GM12878 (cell line): ENCODE measurements around the gene CRTC3. TPM values are rescaled to one million over a fixed set of nuclear protein-coding genes. Genes with fewer than 3 reads are reported as not detected.
A peak's percentile ranks its signal among the peaks of the same experiment; 100 is the strongest.

Experiments
- ATAC-seq: fragments of 200-7000 bp; cut with Tn5 transposase; 3 replicates; pipeline ENCODE4 v1.9.1; 2020; ENCODE audit warnings: mild to moderate bottlenecking, moderate library complexity
- BruUV-seq: library from RNA; stranded (reverse); fragments of 400-500 nt; replicated peaks from 2 replicates; lab custom pipeline; 2021; lab: Mats Ljungman, UMichigan
- CTCF ChIA-PET: fragments of 300-600 bp; sonication (Branson Sonifier 250); formaldehyde crosslinking; extraction: SDS; loops from one replicate; lab custom pipeline; 2021; ENCODE audit warnings: inconsistent platforms; lab: Yijun Ruan, JAX
- POLR2A ChIA-PET: fragments of 350-600 bp; formaldehyde crosslinking; extraction: SDS; loops from one replicate; lab custom pipeline; 2021; ENCODE audit warnings: inconsistent platforms; lab: Charles Lee
- RAD21 ChIA-PET: fragments of 300-600 bp; sonication (Branson Sonifier 250); formaldehyde crosslinking; loops from one replicate; lab custom pipeline; 2023; ENCODE audit warnings: antibody characterized with exemption; ENCODE audit not compliant: unreplicated experiment; lab: Charles Lee
- SMC1A ChIA-PET: fragments of 300-600 bp; sonication (Branson Sonifier 250); formaldehyde crosslinking; loops from one replicate; lab custom pipeline; 2023; ENCODE audit not compliant: unreplicated experiment, uncharacterized antibody; lab: Charles Lee
- DNase-seq: peaks from one replicate; pipeline ENCODE4 v3.0.0-alpha.2; 2011; ENCODE audit warnings: low read depth, low spot score
- FAIRE-seq: peaks from 3 replicates; lab custom pipeline; 2011; peaks lifted over from hg19 to GRCh38; lab: Jason Lieb, UNC
- H2AFZ ChIP-seq: 2 replicates; pipeline ENCODE4 v1.6.0; 2011; ENCODE audit warnings: low read depth, low read length, control low read depth; ENCODE audit not compliant: control insufficient read depth
- H3K27ac ChIP-seq: 2 replicates; pipeline ENCODE4 v1.5.1; 2011; ENCODE audit warnings: control low read depth; ENCODE audit not compliant: control insufficient read depth, insufficient read depth
- H3K27me3 ChIP-seq, 2 experiments: replicated peaks in 1 of 2; 2 replicates each; pipeline versions ENCODE4 v1.6.0 to v1.6.1; 2011; ENCODE audit warnings: low read length in 1 of 2; ENCODE audit not compliant: control insufficient read depth in 2 of 2, insufficient read depth in 2 of 2
- H3K36me3 ChIP-seq, 2 experiments: 2 replicates each; pipeline ENCODE4 v1.5.1; 2011; ENCODE audit warnings: low read length in 1 of 2; ENCODE audit not compliant: control insufficient read depth in 2 of 2, insufficient read depth in 2 of 2
- H3K4me1 ChIP-seq: 2 replicates; pipeline ENCODE4 v1.6.1; 2011; ENCODE audit warnings: mild to moderate bottlenecking, low read length, moderate library complexity, mixed read lengths; ENCODE audit not compliant: control insufficient read depth, insufficient read depth
- H3K4me2 ChIP-seq: 2 replicates; pipeline ENCODE4 v1.6.0; 2011; ENCODE audit warnings: control low read depth; ENCODE audit not compliant: control insufficient read depth, insufficient read depth
- H3K4me3 ChIP-seq: fragments of 200-600 bp; sonication (generic); 2 replicates; pipeline ENCODE4 v1.5.1; 2016
- H3K79me2 ChIP-seq: 2 replicates; pipeline ENCODE4 v1.6.0; 2011; ENCODE audit warnings: low read length; ENCODE audit not compliant: control insufficient read depth, insufficient read depth
- H3K9ac ChIP-seq: 2 replicates; pipeline ENCODE4 v1.8.0; 2011; ENCODE audit warnings: low read length, control low read depth, mixed read lengths; ENCODE audit not compliant: control insufficient read depth, insufficient read depth
- H3K9me3 ChIP-seq: replicated peaks from 3 replicates; pipeline ENCODE4 v1.5.1; 2011; ENCODE audit warnings: mild to moderate bottlenecking, low read length; ENCODE audit not compliant: control insufficient read depth, insufficient read depth
- H4K20me1 ChIP-seq: 2 replicates; pipeline ENCODE4 v1.6.0; 2011; ENCODE audit not compliant: control insufficient read depth, insufficient read depth
- ESRRA ChIP-seq: IDR thresholded peaks from 2 replicates; pipeline ENCODE4 v1.6.1; 2012; ENCODE audit warnings: mild to moderate bottlenecking, low read length, improper control_type of control experiment
- LARP7 ChIP-seq: fragments of 450-650 bp; IDR thresholded peaks from 2 replicates; pipeline ENCODE4 v1.6.1; 2017; ENCODE audit warnings: mild to moderate bottlenecking
- NR2C2 ChIP-seq: IDR thresholded peaks from 2 replicates; pipeline ENCODE4 v1.6.1; 2011; ENCODE audit warnings: borderline replicate concordance, low read depth; ENCODE audit not compliant: control insufficient read depth, insufficient read length
- POLR2A ChIP-seq: IDR thresholded peaks from 2 replicates; pipeline ENCODE4 v1.6.1; 2011; ENCODE audit warnings: low read depth, mild to moderate bottlenecking, low read length
- PRDM15 ChIP-seq: fragments of 450-650 bp; formaldehyde crosslinking; IDR thresholded peaks from 2 replicates; pipeline ENCODE4 v1.4.0; 2020; ENCODE audit warnings: mild to moderate bottlenecking, moderate library complexity
- whole genome bisulfite sequencing: methylation state at CpG from one replicate; pipeline ENCODE4 v1.1.6; 2016; ENCODE audit warnings: low lambda C conversion rate; ENCODE audit not compliant: insufficient replicate concordance, insufficient coverage; ENCODE audit errors: missing lambda C conversion rate; 5-methylcytosine and 5-hydroxymethylcytosine counted together
- in situ Hi-C: fragments of 300-500 bp; cut with MboI; formaldehyde crosslinking; loops from 9 replicates; pipeline ENCODE4 v1.14.3; 2018; ENCODE audit warnings: mixed read lengths
- intact Hi-C: fragments of 100-400 bp; cut with micrococcal nuclease; formaldehyde crosslinking; loops from one replicate; pipeline ENCODE4 v1.14.2; 2022; ENCODE audit not compliant: unreplicated experiment
- polyA plus RNA-seq, 11 experiments: library from polyadenylated mRNA; depleted of rRNA in 4 of 11; unstranded in 6 of 11; stranded (reverse) in 5 of 11; fragments of >200 nt; fragmentation: Nextera tagmentation in 4 of 11; fragmentation: Illumina TruSeq in 1 of 11; extraction: Ambion mirVana in 4 of 11; extraction: Trizol in 1 of 11; gene quantifications; 1 replicate in 1 of 11; 2 replicates in 10 of 11; pipeline versions ENCODE4 v1.2.1 to v1.2.3, GENCODE V29; 2011 to 2016; ENCODE audit warnings: inconsistent platforms in 2 of 11, missing spikeins in 2 of 11, low read depth in 1 of 11
- total RNA-seq, 4 experiments: library from RNA; depleted of rRNA in 3 of 4; stranded (reverse); fragments of >200 nt in 3 of 4; fragmentation: Illumina TruSeq in 1 of 4; extraction: Trizol in 1 of 4; gene quantifications; 2 replicates each; pipeline versions ENCODE4 v1.2.1 to v1.2.3, GENCODE V29; 2013 to 2021
- TF ChIP-seq, protein P1 (sequence below): IDR thresholded peaks from 2 replicates; pipeline ENCODE4 v1.6.1; 2012; ENCODE audit warnings: low read length, inconsistent platforms
- TF ChIP-seq, protein P2 (sequence below): fragments of 450-650 bp; IDR thresholded peaks from 2 replicates; pipeline ENCODE4 v1.6.1; 2016; ENCODE audit warnings: mild to moderate bottlenecking, moderate library complexity, borderline replicate concordance
- TF ChIP-seq, protein P3 (sequence below): fragments of 450-650 bp; IDR thresholded peaks from 2 replicates; pipeline ENCODE4 v1.6.1; 2017; ENCODE audit warnings: mild to moderate bottlenecking, low read depth, inconsistent platforms; ENCODE audit not compliant: poor library complexity, severe bottlenecking

Gene CRTC3
- total and polyA plus RNA-seq, 10 of the 15 experiments (the other 5 are each of a cell fraction or from before 2014, with no cell fraction given) = 3.5 to 36.9 (median 18.9) TPM

DNA sequence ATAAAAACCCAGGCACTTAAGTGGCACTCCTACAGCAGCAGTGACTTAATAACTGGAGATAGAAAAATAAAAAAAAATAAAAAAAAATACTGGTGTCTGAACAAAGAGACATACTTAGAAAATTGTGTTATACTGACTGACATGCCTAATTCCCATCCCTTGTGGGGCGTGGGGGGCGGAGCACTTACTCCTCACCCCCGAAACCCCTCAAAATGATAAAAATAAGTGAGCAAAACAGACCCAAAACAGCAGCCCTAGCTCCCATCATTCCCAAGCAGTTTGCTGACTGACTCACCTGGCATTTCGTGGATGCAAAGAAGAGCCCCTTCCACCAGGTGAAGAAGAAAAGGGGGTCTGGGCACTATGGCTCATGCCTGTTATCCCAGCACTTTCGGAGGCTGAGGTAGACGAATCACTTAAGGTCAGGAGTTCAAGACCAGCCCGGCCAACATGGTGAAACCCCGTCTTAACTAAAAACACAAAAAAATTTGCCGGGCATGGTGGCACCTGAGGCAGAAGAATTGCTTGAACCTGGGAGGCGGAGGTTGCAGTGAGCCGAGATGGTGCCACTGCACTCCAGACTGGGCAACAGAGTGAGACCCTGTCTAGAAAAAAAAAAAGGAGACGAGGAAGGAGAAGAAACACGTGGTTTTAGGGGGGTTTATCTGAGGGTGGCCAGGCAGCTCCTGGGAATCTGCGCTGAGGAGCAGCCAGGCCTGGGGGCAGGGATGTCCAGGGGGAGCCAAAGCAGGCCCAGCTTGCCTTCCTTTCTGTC is 136.6 kb downstream of the CRTC3 start:
- 78% methylated on average over 14 of the region's 14 CpGs for WGBS

More for the DNA sequence above, 136.6 kb downstream of the CRTC3 start:
- TSS peak; percentile 59 for BruUV-seq
- Histone ChIP-seq H3K36me3 (no peaks in the 10 kb centered on the region), H3K9ac (peak overlapping the region; percentile 100), H3K4me2 (peak overlapping the region; percentile 69), H3K4me3 (peak overlapping the region; percentile 54; the same call in 1 of the 2 replicates), H3K27me3 (no peaks in the 10 kb centered on the region), H3K79me2 (peaks cover 38% of the 10 kb centered on the region), H4K20me1 (no peaks in the 10 kb centered on the region), H3K9me3 (no peaks in the 10 kb centered on the region; the same call in 2 of the 3 replicates), H3K4me1 (peaks cover 50% of the 10 kb centered on the region), H3K27ac (peak overlapping the region; percentile 100), H2AFZ (no peak overlapping the region)
- ChIA-PET SMC1A (interaction anchor here (0.5 to 11.0 kb wide), 9 partner anchors 10 to 128 kb away, joined by 3 to 112 read pairs (median 6); no protein-coding TSS in a partner anchor), CTCF (interaction anchor here (1.0 to 4.5 kb wide), 4 partner anchors 17 to 25 kb away, joined by 3 to 22 read pairs (median 13); no protein-coding TSS in a partner anchor), POLR2A (interaction anchor here (0.6 to 4.9 kb wide), 8 partner anchors 10 to 51 kb away, joined by 3 to 75 read pairs (median 4); partner anchors contain the start of gene BLM), RAD21 (interaction anchor here (0.8 to 5.8 kb wide), 5 partner anchors 10 to 27 kb away, joined by 3 to 52 read pairs (median 6); no protein-coding TSS in a partner anchor)
- intact Hi-C loops = no loop called here
- in situ Hi-C loops = no loop called here
- no peak for DNase-seq
- TF ChIP-seq, protein P1, sequence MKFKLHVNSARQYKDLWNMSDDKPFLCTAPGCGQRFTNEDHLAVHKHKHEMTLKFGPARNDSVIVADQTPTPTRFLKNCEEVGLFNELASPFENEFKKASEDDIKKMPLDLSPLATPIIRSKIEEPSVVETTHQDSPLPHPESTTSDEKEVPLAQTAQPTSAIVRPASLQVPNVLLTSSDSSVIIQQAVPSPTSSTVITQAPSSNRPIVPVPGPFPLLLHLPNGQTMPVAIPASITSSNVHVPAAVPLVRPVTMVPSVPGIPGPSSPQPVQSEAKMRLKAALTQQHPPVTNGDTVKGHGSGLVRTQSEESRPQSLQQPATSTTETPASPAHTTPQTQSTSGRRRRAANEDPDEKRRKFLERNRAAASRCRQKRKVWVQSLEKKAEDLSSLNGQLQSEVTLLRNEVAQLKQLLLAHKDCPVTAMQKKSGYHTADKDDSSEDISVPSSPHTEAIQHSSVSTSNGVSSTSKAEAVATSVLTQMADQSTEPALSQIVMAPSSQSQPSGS = no peak
- TF ChIP-seq PRDM15 (CRISPR knock-in tag) = no peak
- no peak for TF ChIP-seq NR2C2
- TF ChIP-seq, protein P2, sequence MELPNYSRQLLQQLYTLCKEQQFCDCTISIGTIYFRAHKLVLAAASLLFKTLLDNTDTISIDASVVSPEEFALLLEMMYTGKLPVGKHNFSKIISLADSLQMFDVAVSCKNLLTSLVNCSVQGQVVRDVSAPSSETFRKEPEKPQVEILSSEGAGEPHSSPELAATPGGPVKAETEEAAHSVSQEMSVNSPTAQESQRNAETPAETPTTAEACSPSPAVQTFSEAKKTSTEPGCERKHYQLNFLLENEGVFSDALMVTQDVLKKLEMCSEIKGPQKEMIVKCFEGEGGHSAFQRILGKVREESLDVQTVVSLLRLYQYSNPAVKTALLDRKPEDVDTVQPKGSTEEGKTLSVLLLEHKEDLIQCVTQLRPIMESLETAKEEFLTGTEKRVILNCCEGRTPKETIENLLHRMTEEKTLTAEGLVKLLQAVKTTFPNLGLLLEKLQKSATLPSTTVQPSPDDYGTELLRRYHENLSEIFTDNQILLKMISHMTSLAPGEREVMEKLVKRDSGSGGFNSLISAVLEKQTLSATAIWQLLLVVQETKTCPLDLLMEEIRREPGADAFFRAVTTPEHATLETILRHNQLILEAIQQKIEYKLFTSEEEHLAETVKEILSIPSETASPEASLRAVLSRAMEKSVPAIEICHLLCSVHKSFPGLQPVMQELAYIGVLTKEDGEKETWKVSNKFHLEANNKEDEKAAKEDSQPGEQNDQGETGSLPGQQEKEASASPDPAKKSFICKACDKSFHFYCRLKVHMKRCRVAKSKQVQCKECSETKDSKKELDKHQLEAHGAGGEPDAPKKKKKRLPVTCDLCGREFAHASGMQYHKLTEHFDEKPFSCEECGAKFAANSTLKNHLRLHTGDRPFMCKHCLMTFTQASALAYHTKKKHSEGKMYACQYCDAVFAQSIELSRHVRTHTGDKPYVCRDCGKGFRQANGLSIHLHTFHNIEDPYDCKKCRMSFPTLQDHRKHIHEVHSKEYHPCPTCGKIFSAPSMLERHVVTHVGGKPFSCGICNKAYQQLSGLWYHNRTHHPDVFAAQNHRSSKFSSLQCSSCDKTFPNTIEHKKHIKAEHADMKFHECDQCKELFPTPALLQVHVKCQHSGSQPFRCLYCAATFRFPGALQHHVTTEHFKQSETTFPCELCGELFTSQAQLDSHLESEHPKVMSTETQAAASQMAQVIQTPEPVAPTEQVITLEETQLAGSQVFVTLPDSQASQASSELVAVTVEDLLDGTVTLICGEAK = 0 out of 2 replicates have a peak, but pooled peaks have one; percentile 8
- TF ChIP-seq POLR2A = peak; percentile 47; the same call in 1 of the 2 replicates
- no peak for TF ChIP-seq ESRRA
- TF ChIP-seq LARP7 = no peak
- TF ChIP-seq, protein P3, sequence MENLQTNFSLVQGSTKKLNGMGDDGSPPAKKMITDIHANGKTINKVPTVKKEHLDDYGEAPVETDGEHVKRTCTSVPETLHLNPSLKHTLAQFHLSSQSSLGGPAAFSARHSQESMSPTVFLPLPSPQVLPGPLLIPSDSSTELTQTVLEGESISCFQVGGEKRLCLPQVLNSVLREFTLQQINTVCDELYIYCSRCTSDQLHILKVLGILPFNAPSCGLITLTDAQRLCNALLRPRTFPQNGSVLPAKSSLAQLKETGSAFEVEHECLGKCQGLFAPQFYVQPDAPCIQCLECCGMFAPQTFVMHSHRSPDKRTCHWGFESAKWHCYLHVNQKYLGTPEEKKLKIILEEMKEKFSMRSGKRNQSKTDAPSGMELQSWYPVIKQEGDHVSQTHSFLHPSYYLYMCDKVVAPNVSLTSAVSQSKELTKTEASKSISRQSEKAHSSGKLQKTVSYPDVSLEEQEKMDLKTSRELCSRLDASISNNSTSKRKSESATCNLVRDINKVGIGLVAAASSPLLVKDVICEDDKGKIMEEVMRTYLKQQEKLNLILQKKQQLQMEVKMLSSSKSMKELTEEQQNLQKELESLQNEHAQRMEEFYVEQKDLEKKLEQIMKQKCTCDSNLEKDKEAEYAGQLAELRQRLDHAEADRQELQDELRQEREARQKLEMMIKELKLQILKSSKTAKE = peak; percentile 17
- no peak for ATAC-seq
- FAIRE-seq = no peak
